ENCODE results near the gene PPARG. TPM values are rescaled to one million over a fixed set of nuclear protein-coding genes. Genes with fewer than 3 reads are reported as not detected.

PPARG gene
- total and polyA plus RNA-seq, 9 donors: 12.8 to 53.6 (median 32.4) TPM

GRCh38 chr3:12437861-12438260, 149.0 kb downstream of the PPARG start:
- TF ChIP-seq CTCF (IDR thresholded peaks at IDR 0.05) (no peak), POLR2A (IDR thresholded peaks at IDR 0.05) (no peak), EP300 (IDR thresholded peaks at IDR 0.05) (no peak)
- Histone ChIP-seq H3K9me3 (no peaks in the 10 kb centered on the region), H3K4me1 (ENCODE audit: insufficient read depth) (peaks cover 4% of the 10 kb centered on the region), H3K27me3 (no peaks in the 10 kb centered on the region), H3K27ac (no peak overlapping the region), H3K4me3 (no peak overlapping the region), H3K36me3 (no peaks in the 10 kb centered on the region)
- intact Hi-C loops (cut with DNase I): no loop called here
- DNase-seq: no peak
- 95 to 97% (median 96%) methylated on average over 13 of the region's 13 CpGs for WGBS, 3 donors

GRCh38 chr3:12438318-12438717, 149.4 kb downstream of the PPARG start:
- 90 to 92% (median 91%) methylated on average over 4 of the region's 4 CpGs for WGBS, 3 donors
- Histone ChIP-seq H3K27me3 (no peaks in the 10 kb centered on the region), H3K27ac (no peak overlapping the region), H3K9me3 (no peaks in the 10 kb centered on the region), H3K4me1 (ENCODE audit: insufficient read depth) (peaks cover 4% of the 10 kb centered on the region), H3K36me3 (no peaks in the 10 kb centered on the region), H3K4me3 (no peak overlapping the region)
- DNase-seq: no peak
- intact Hi-C loops (cut with DNase I): no loop called here
- no peak for TF ChIP-seq POLR2A (IDR thresholded peaks at IDR 0.05)
- TF ChIP-seq EP300 (IDR thresholded peaks at IDR 0.05): no peak
- TF ChIP-seq CTCF (IDR thresholded peaks at IDR 0.05): no peak

- Histone ChIP-seq H3K9me3 (no peaks in the 10 kb centered on the region), H3K27ac (no peak overlapping the region), H3K27me3 (no peaks in the 10 kb centered on the region), H3K4me1 (ENCODE audit: insufficient read depth) (peaks cover 4% of the 10 kb centered on the region), H3K36me3 (no peaks in the 10 kb centered on the region), H3K4me3 (no peak overlapping the region)
- DNase-seq: no peak
- 78 to 81% (median 80%) methylated on average over 11 of the region's 11 CpGs for WGBS, 3 donors
- intact Hi-C loops (cut with DNase I): no loop called here
- TF ChIP-seq CTCF (IDR thresholded peaks at IDR 0.05): no peak
- no peak for TF ChIP-seq EP300 (IDR thresholded peaks at IDR 0.05)
- TF ChIP-seq POLR2A (IDR thresholded peaks at IDR 0.05): no peak
Observed at GRCh38 chr3:12439161-12439940, 150.5 kb downstream of the PPARG start.

- peak; percentile 59 to 86 (median 80) for DNase-seq
- no peak overlapping the region for H3K4me3 ChIP-seq
- 18 to 26% (median 22%) methylated on average over 18 to 21 of the region's 21 CpGs for WGBS, 3 donors
Observed at GRCh38 chr3:12440927-12441714, 152.3 kb downstream of the PPARG start.

More at GRCh38 chr3:12440927-12441714, 152.3 kb downstream of the PPARG start:
- Histone ChIP-seq H3K27ac (no peak overlapping the region), H3K27me3 (no peaks in the 10 kb centered on the region), H3K36me3 (no peaks in the 10 kb centered on the region), H3K9me3 (no peaks in the 10 kb centered on the region), H3K4me1 (ENCODE audit: insufficient read depth) (peaks cover 4% of the 10 kb centered on the region)
- TF ChIP-seq POLR2A (IDR thresholded peaks at IDR 0.05) (no peak), CTCF (IDR thresholded peaks at IDR 0.05) (no peak), EP300 (IDR thresholded peaks at IDR 0.05) (no peak)
- intact Hi-C loops (cut with DNase I): loop anchor here in 1 of 4 donors (2.0 kb wide), 1 partner anchor 26 kb away; no protein-coding TSS in a partner anchor
